ENCODE measurements around the gene GSTM1.

- TF ChIP-seq CTCF (IDR thresholded peaks at IDR 0.05) (no peak), POLR2A (IDR thresholded peaks at IDR 0.05) (no peak)
These were observed 37.3 kb downstream of the GSTM1 start for GRCh38 chr1:109724933-109725332.
